HG03575 (cell line): ENCODE results near the gene PACSIN2.
"Not testable (repeated sequence)": the region's sequence is repeated elsewhere in the genome, so short reads cannot be mapped to it uniquely, and the experiment has no call there.

ENCODE experiments used
- ATAC-seq: cut with Tn5 transposase; IDR thresholded peaks from one replicate; pipeline ENCODE4 v1.9.1; 2021; ENCODE audit not compliant: unreplicated experiment, insufficient number of reproducible peaks, low FRiP score; ENCODE audit errors: extremely low read depth

The PACSIN2 gene

GRCh38 chr22:42957544-42957943, 57.4 kb downstream of the PACSIN2 start:
- no peak for ATAC-seq

GRCh38 chr22:42955848-42956247, 59.1 kb downstream of the PACSIN2 start:
- no peak for ATAC-seq

GRCh38 chr22:42955087-42955635, 59.8 kb downstream of the PACSIN2 start:
- no peak for ATAC-seq

- not testable (repeated sequence) for ATAC-seq
Measured at GRCh38 chr22:42953751-42954150, 61.2 kb downstream of the PACSIN2 start.

- no peak for ATAC-seq
Measured at GRCh38 chr22:42951093-42951710, 63.7 kb downstream of the PACSIN2 start.

- ATAC-seq = no peak
Measured at GRCh38 chr22:42950281-42950680, 64.7 kb downstream of the PACSIN2 start.

- ATAC-seq = no peak
Measured at GRCh38 chr22:42949159-42949558, 65.8 kb downstream of the PACSIN2 start.

- no peak for ATAC-seq
Measured at GRCh38 chr22:42948294-42948693, 66.7 kb downstream of the PACSIN2 start.

GRCh38 chr22:42947211-42947990, 67.5 kb downstream of the PACSIN2 start:
- no peak for ATAC-seq

- ATAC-seq = no peak
Measured at GRCh38 chr22:42946546-42947198, 68.3 kb downstream of the PACSIN2 start.

- no peak for ATAC-seq
Measured at GRCh38 chr22:42945736-42946135, 69.2 kb downstream of the PACSIN2 start.

GRCh38 chr22:42945027-42945426, 69.9 kb downstream of the PACSIN2 start:
- ATAC-seq = no peak

- ATAC-seq = no peak
Measured at GRCh38 chr22:42944409-42944808, 70.5 kb downstream of the PACSIN2 start.

GRCh38 chr22:42943981-42944380, 71.0 kb downstream of the PACSIN2 start:
- no peak for ATAC-seq

- no peak for ATAC-seq
Measured at GRCh38 chr22:42942351-42942750, 72.6 kb downstream of the PACSIN2 start.

GRCh38 chr22:42939941-42940653, 74.9 kb downstream of the PACSIN2 start:
- no peak for ATAC-seq

GRCh38 chr22:42939451-42939881, 75.5 kb downstream of the PACSIN2 start:
- ATAC-seq = no peak

- ATAC-seq = no peak
Measured at GRCh38 chr22:42938976-42939375, 76.0 kb downstream of the PACSIN2 start.

- no peak for ATAC-seq
Measured at GRCh38 chr22:42938449-42938848, 76.5 kb downstream of the PACSIN2 start.
